ENCODE measurements around the gene TREX2. TPM values are rescaled to one million over a fixed set of nuclear protein-coding genes. Genes with fewer than 3 reads are reported as not detected.

Gene TREX2
- total RNA-seq, 4 donors from 2014 or later: 1.1 to 3.1 (median 3.0) TPM; not detected in 1

GRCh38 chrX:153421856-153422255 is 24.0 kb downstream of the TREX2 start:
- Histone ChIP-seq H3K36me3 (no peaks in the 10 kb centered on the region), H3K27me3 (no peaks in the 10 kb centered on the region), H3K4me3 (no peak overlapping the region), H3K9me3 (no peaks in the 10 kb centered on the region), H3K4me1 (no peaks in the 10 kb centered on the region), H3K27ac (no peak overlapping the region)
- TF ChIP-seq POLR2A (IDR thresholded peaks at IDR 0.05): no peak
- TF ChIP-seq CTCF (IDR thresholded peaks at IDR 0.05): no peak
- DNase-seq: peak in 1 of 3 donors; percentile 28

- H3K4me3 ChIP-seq: no peak overlapping the region
- no peaks in the 10 kb centered on the region for H3K36me3 ChIP-seq
- H3K9me3 ChIP-seq: no peaks in the 10 kb centered on the region
- no peak for TF ChIP-seq POLR2A (IDR thresholded peaks at IDR 0.05)
- no peak for TF ChIP-seq CTCF (IDR thresholded peaks at IDR 0.05)
- no peaks in the 10 kb centered on the region for H3K27me3 ChIP-seq
- H3K27ac ChIP-seq: no peak overlapping the region
- peak in 1 of 3 donors; percentile 29 for DNase-seq
- no peaks in the 10 kb centered on the region for H3K4me1 ChIP-seq
Measured at GRCh38 chrX:153420851-153421599, 24.8 kb downstream of the TREX2 start.

GRCh38 chrX:153417637-153418036 is 28.2 kb downstream of the TREX2 start:
- no peak overlapping the region for H3K27ac ChIP-seq
- H3K36me3 ChIP-seq: no peaks in the 10 kb centered on the region
- TF ChIP-seq POLR2A (IDR thresholded peaks at IDR 0.05) (no peak), CTCF (IDR thresholded peaks at IDR 0.05) (no peak)
- H3K4me3 ChIP-seq: no peak overlapping the region
- no peaks in the 10 kb centered on the region for H3K4me1 ChIP-seq
- no peaks in the 10 kb centered on the region for H3K9me3 ChIP-seq
- no peaks in the 10 kb centered on the region for H3K27me3 ChIP-seq
- no peak for DNase-seq

GRCh38 chrX:153416781-153417450 is 28.9 kb downstream of the TREX2 start:
- Histone ChIP-seq H3K4me1 (peaks cover 0 to 3% (median 0%) of the 10 kb centered on the region in 4 donors), H3K9me3 (no peaks in the 10 kb centered on the region), H3K27ac (no peak overlapping the region), H3K4me3 (no peak overlapping the region), H3K36me3 (no peaks in the 10 kb centered on the region), H3K27me3 (no peaks in the 10 kb centered on the region)
- TF ChIP-seq POLR2A (IDR thresholded peaks at IDR 0.05) (no peak), CTCF (IDR thresholded peaks at IDR 0.05) (no peak)
- DNase-seq: no peak

GRCh38 chrX:153414856-153415510 is 30.9 kb downstream of the TREX2 start:
- TF ChIP-seq POLR2A (IDR thresholded peaks at IDR 0.05): no peak
- TF ChIP-seq CTCF (IDR thresholded peaks at IDR 0.05): no peak
- H3K27me3 ChIP-seq: no peaks in the 10 kb centered on the region
- H3K4me1 ChIP-seq: peaks cover 0 to 4% (median 0%) of the 10 kb centered on the region in 4 donors
- no peaks in the 10 kb centered on the region for H3K36me3 ChIP-seq
- no peak overlapping the region for H3K4me3 ChIP-seq
- DNase-seq: no peak
- no peaks in the 10 kb centered on the region for H3K9me3 ChIP-seq
- H3K27ac ChIP-seq: peak overlapping the region in 1 of 4 donors; percentile 31

Data from Peyer's patch (tissue), 4 donors.